UCSD-AML1 (cell line): Measurements from ENCODE around the gene HK1.
"Not testable (repeated sequence)": the region's sequence is repeated elsewhere in the genome, so short reads cannot be mapped to it uniquely, and the experiment has no call there.

ENCODE experiments used
- DNase-seq: peaks from one replicate; lab custom pipeline; 2025; ENCODE audit not compliant: unreplicated experiment; lab: John Stamatoyannopoulos, UW

Gene HK1

DNA sequence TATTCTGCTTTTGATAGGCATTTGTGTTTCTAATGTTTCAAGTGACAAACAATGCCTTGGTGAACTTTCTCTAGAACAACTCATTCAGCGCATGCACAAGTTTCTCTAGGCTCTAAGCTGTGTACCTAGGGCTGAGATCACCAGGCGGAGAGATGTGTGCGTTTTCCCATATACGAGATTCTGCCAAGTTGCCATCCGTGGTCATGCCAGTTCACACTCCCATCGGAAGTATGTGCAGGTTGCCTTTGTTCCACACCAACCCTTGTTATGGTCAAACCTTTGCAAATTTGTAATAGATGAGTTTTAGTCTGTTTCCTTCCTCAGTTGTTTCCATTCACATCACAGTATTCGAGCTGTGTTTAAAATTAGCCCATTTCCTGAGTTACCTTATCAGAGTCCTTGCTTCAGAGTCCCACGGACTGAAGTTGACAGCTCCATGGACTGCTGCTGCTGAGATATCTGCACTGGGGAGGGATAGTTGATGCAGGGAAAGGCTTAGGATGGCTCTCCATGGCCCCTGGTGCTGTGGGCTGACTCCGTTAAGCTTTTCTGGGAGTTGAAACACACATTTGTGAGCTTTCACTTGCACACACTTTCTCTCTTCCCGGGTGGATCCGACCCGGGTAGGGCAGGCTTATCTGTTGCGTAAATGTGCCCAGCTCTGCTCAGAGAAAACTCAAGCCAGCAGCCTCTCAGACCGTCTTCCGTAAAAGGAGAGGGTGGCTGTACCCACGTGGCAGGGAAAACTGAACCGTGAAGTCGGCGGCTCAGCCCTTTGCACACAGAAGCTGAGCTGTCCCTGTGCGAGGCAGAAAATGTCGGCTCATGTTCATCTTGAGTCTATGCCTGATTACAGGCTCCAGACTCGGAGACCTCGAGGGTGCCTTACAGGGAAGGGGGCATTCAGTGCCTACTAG is 49.4 kb downstream of the HK1 start:
- DNase-seq = peak; percentile 71

DNA sequence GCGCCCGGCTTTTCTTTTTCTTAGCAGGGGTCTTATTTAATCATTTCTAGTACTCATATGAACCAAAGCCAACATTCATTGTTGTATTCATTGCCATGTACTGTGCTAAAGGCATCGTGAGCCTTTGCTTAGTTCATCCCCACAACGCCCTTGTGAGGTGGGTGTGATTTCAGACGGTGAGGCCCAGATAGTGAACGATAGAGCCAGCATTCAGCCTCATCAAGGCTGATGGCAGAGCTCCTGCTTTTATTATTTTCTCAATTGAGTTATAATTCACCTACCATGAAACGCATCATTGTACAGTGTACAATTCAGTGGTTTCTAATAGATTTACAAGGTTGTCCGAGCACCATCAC is 50.1 kb downstream of the HK1 start:
- DNase-seq = no peak

DNA sequence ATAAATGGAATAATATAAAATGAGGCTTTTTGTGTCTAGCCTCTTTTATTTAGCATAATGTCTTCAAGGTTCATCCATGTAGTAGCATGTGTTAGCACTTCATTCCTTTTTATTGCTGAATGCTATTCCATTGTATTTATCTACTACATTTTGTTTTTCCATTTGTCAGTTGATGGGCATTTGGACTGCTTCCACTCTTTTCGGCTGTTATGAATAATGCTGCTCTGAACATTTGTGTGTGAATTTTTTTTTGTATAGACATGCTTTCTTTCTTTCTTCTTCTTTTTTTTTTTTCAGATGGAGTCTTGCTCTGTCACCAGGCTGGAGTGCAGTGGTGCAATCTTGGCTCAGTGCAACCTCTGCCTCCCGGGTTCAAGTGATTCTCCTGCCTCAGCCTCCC is 50.6 kb downstream of the HK1 start:
- not testable (repeated sequence) for DNase-seq

DNA sequence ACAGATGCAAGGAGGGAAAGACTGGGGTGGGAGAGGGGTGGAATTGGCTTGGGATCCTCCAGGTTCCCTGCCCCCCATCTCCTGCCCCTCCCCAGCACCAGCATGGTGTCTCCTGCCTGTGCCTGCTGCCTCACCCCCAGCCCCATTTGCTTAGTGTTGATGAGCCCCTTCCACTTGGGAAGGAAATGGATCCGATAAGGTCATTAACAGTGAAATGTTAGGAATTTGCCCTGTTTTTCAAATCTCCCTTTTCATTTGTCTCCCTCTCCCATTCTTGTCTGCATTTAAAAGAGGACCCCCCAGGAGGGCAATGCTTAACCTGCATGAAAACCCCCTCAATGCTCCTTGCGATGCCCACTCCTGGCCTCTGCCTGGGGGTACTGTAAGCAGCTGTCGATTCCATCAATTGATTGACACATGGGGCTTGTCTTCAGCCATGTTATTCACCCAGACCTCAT is 51.5 kb downstream of the HK1 start:
- no peak for DNase-seq

DNA sequence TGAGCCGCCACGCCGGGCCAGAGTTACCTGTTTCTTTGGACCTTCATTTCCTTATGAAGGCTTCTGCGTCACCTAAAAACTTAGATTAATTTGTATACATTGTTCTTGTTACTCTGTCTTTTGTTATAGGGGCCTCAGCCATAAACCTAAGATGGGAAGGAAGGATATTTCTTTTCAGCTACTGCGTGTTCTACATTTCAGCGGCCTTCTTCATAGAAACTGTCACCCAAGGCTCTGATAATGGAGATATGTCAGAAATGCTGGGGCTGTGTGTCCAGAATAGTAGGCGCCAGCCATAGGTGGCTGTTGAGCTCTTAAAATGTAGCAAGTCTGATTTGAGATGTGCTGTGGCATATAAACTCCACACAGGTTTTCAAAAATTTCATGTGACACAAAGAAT is 52.9 kb downstream of the HK1 start:
- DNase-seq = no peak

DNA sequence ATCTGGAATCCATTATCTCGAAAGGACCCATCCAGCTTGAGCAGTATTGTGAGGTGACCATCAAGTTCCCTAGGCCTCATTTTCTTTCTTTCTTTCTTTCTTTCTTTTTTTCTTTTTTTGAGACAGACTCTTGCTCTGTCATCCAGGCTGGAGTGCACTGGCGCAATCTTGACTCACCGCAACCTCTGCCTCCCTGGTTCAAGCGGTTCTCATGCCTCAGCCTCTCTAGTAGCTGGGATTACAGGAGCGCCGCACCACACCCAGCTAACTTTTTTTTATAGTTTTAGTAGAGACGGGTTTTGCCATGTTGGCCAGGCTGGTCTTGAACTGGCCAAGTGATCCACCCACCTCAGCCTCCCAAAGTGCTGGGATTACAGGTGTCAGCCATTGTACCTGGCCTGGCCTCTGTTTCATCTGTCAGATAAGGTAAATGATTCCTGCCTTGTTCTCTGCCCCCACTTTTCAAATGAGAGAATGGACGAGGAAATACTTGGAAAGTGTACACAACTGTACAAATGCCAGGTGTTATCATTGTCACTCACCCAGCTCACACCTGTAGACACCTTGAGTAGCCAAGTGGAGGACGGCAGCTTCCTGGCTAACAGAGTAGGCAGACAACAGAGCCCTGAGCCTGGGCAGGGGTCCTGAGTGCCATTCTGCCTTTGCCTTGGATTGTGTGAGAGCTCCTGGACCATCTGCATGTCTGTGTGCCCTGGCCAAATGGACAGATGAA is 54.1 kb downstream of the HK1 start:
- no peak for DNase-seq

DNA sequence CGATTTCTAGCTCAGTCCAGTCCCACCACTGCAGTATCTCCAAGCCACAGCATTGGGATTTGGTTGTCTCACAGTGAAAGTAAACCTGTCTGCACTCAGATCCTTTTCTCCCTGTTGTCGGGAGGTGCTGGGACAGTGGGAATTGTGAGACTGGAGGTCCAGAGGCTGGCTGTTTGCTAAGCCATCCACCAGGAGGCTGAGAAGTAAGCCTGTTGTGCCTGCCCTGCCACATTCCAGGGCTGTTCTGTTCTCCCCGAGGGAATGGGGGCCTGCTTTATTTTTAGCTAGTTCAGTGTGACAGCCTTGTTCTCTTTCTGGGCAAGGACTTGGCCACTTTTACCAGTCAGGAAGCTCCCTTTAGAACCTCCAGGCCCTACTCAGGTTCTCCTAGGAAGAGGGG is 54.9 kb downstream of the HK1 start:
- no peak for DNase-seq

DNA sequence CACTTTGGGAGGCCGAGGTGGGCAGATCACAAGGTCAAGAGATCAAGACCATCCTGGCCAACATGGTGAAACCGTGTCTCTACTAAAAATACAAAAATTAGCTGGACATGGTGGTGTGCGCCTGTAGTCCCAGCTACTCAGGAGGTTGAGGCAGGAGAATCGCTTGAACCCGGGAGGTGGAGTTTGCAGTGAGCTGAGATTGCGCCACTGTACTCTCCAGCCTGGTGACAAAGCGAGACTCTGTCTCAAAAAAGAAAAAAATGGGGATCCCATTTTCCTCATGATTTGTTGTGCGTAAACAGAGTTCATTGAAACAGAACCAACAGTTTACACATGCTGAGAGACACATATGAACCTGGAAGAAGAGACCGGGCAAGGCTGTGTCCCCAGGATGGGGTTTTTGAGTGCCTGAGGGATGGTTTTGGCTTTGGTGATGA is 55.6 kb downstream of the HK1 start:
- not testable (repeated sequence) for DNase-seq

DNA sequence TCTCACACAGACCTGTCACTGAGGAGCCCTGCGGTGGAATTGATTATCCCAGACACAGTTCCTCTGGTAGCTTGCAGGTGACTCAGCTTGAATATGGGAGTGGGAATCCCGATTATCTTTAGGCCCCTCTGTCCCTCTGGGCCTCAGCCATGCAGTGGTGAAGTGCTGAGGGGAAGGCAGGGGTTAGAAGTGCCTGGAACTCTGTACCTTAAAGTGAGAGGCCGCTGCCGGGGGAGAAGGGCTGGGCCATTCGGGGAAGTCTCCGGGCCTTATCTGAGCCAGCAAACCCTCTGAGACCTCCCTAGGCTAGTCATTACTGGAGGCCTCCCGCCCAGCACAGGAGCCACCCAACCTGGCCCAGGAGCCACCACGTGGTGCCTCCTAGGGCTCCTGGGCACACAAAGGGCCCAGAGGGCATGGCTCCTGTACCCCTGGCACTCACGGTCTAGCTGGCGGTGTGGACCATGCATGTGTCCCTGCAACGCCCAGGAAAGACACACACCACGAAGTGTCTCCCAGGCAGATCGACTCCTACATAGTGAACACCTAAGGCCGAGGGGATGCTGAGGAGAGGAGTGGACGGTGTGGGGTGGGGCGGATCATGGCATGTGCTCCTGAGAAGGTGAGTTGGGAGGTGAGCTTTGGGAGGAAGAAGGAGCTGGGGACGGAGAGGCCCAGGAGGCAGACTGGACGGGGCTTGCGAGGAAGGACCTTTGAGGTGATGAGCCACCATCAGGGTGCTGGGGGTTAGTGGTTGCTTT is 56.2 kb downstream of the HK1 start:
- DNase-seq = no peak

DNA sequence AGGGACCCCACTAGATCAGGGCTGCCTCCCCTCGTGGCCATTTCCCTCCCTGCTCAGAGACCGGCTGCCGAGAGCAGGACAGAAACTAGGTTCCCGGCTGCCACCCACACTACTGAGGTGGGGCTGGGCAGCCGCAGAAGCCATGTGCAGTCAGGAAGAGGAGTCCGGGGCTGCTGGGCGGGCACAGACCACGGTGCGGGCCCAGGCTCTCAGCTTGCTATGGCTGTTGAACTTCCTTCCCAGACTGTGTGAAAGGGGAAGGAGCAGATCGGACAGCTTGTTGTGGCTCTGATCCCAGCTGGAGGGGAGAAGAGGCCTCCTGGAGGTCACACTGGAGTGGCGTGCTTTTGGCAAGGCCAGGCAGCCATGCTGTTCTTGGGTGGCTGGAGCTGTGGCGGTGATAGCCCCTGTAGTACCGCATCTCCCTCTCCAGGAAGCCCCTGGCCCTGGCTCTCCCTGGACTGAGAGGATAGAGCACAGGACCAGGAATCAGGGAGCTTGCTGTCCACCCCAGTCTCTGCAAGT is 56.8 kb downstream of the HK1 start:
- peak; percentile 80 for DNase-seq

DNA sequence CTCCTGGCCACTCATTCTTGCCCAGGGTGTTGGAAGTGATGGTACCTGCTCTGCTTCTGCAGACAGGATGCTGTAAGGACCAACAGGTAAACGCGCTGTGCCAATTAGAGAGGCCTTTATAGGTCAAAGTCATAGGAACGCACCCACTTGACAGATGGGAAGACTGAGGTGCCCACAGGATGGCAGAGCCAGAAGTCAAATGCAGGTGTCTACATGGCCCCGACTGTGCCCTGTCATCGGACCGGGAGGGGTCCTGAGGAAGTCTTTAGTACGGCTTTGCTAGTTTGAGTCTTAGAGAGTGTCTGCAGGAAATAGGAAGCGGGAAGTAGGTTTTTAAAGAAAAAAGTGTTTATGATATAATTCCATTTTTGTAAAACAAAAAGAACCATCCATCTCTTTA is 57.3 kb downstream of the HK1 start:
- DNase-seq = no peak

DNA sequence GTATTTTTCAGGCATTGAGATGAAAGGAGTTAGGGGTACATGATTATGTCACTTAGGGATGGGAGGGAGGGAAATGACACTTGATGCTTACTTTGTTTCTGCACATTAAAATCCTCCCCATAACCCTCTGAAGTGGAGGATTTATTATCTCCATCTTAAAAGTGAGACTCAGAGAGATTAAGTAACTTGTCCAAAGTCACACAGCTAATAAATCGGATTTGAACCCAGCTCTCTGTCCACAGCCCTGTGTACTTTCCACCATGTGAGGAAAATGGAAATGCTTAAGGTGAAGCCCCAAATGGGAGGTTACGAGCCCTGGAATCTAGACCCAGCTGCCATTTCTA is 58.6 kb downstream of the HK1 start:
- DNase-seq = no peak

DNA sequence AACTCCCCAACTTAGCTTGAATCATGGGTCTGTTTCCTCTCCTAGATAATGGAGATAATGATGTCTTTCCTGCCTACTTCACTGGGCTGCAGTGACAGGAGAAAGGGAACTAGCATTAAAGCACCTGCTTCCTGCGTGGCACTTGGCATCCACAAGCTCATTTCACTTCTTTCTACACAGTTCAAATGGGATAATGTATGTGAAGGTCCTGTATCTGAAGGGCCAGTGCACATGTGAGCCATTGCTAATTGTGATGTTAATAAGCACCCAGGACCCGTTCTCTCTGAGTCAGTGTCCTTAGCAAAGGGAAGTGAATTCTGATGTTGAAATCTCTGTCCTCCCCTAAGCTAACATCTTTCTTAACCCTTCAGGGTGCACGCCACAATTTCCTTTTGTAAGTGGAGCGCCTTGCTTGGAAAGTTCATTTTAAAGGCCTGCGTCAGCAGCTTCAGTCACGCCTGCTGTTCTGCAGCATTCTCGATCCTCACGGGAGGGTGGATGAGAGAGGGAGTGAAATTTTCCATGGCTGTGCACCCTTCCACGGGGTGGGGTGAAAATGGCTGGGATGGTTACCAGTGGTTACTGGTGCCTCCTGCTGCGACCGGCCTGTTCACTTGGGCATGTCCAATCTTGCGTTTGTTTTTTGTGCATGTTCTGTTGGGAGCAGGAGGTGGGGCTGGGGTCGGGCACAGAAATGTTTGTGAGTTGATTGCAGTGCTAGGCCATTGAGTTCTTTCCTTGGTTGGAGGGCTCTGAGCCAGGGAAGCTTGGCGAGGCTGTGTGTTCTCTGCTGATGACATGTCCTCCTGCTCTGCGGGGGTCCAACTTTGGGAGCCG is 59.2 kb downstream of the HK1 start:
- no peak for DNase-seq

DNA sequence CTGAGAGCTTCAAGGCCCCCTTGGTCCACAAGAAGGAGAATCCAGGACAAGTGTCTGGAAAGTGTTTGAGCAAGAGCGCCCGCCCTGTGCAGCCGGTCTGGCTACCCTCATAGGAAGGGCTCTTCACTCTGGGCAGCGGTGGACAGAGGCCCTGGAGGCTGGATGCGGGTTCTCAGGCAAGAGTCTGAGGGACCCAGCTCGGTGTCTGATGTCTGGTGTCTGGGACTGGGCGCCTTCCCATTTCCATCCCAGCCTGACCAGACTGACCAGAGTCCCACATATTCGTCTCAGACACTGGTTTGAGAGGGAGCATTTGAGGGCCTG is 59.8 kb downstream of the HK1 start:
- DNase-seq = no peak

DNA sequence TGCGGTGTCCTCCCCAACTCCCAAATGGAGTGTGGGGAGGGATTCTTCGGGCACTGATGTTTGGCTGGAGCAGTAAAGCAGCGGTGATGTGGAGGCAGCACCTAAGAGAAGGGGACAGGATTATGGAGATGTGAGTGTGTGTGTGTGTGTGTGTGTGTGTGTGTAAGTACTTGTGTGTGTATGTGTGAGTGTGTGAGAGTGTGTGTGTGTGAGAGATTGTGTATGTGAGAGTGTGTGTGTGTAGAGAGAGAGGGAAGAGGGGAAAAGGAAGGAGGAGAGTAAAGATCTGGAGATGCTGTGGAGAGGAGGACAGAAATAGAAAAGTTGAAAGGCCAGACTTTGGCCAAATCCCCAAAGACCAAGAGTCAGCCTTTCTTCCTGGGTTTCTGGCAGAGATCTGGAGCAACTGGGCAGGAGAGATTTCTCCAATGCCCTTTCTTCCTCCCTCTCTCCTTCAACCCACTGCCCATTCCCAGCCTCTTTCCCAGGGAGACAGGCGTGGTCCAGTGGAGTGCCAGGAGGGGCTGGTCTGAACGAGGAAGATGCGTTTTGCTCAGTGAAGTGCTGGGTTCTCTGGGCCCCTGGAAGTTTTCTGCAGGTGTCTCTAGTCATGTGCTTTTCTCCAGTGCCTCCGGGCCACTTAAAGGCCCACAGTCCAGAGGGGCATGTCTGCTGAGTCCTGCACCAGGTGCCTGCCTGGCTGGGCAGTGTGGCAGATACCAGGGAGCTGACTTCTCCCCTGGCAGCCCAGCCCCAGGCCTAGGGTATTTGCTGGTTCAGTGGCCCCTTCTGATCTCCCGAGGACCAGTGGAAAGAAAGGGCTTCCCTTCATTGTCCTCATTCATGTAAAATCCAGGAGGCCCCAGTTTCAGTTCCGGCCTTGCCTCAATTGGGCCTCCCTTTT is 60.5 kb downstream of the HK1 start:
- DNase-seq = no peak

DNA sequence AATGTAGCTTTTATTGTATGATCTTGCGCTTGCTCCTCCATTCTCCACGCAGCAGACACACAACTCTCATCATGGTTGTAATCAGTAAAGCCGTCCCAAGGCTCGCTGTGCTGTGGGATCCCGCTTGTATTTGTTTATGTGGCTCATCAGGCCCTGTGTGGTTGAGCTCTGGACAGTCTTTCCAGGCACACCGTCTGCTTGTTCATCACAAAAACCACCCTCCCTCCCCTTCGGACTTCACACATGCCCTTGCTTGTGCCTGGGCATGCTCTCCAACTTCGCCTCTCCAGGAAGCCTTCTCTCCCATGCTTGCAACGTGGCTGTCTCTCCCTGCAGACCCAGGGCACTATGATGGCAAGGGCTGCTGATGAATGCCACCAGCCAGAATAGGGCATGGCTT is 62.4 kb downstream of the HK1 start:
- no peak for DNase-seq

DNA sequence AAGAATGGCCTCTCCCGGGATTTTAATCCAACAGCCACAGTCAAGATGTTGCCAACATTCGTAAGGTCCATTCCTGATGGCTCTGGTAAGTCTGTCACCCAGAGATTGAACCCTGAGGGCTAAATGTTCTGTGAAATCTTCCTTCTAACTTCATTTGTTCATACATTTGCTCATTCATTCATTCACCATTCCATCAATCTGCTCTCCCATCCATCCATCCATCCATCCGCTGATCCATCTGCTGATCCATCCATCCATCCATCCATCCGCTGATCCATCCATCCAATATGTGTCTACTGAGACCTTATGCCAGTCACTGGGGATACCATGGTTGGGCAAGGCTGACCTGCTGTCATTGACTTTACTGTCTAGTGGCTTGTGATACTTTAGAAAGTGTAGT is 65.6 kb downstream of the HK1 start:
- DNase-seq = no peak

DNA sequence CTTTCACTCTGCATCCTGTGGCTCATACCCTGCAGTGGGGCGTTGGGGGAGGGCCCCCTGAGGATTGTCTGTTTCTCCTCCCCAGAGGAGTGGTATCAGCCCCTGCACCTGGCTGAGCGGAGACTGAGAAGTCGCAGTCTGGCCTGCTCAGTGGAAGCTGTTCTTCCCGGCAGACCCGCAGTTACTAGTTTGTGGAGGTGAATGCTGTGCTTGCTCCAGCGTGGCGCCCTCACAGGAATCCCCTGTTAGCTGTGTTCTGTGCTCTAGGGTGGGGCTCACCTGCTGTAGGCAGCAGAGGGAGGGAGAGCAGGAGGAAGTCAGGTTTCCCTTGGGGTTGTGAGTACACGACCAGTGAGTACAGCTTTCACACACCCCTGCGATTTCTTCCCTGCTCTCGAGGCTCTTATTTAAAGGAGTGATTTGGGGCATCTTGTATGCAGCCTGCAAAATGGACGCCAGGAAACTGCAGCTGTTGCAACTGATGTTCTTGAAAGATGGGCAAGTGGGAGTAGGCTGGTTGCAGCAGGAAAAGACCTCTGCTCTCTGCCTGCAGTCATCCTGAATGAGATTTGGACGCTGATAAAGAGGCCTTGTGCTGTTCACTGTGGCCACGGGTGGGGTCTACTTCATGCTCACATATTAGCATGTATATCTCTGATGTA is 66.4 kb downstream of the HK1 start:
- no peak for DNase-seq

DNA sequence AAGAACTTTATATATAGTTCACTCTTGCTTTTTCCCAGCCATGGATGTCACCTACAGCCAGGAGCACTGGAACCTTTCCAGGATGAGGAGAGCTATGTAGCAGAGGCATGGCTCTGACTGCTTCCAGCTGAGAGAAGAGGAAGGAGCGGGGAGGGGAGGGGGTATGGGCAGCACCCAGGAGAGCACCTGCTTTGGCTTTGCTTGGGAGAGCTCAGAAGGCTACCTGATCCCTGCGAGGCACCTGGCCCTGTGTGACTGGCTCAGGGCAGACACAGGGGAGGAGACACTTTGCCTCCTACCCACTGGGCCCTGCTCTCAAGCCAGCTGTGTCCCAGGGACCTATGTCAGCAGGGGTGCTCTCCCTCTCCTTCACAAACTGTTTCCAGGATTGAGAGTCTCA is 67.1 kb downstream of the HK1 start:
- DNase-seq = no peak
